ENCODE measurements around the gene IREB2.

Gene IREB2

DNA sequence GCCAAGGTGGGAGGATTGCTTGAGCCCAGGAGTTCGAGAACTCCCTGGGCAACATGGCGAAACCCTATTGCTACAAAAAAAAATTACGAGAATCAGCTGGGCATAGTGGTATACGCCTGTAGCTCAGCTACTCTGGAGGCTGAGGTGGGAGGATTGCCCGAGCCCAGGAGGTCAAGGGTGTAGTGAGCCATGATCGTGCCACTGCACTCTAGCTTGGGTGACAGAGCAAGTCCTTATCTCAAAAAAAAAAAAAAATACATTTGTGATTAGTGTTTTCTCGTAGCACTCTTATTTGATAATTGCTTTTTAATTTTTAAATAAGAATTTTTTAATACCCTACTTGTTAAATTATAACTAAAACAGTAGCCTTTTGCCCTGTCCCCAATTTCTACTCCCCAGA lies 18.4 kb downstream of the IREB2 start:
- no peak overlapping the region for H3K27ac ChIP-seq (ENCODE audit: insufficient read depth in 1 of 2, low read depth in 1 of 2, low read length in 2 of 2, poor library complexity in 1 of 2, severe bottlenecking in 2 of 2)
- no peak overlapping the region for H3K4me3 ChIP-seq (ENCODE audit: control insufficient read depth in 1 of 7, extremely low read depth in 1 of 7, insufficient read depth in 4 of 7, low read depth in 2 of 7, low read length in 6 of 7)
- POLR2A ChIA-PET: no interaction called here
- H3K9me3 ChIP-seq (ENCODE audit: control extremely low read depth in 1 of 5, control insufficient read depth in 4 of 5, insufficient read depth in 2 of 5, low read depth in 1 of 5, low read length in 4 of 5): no peaks in the 10 kb centered on the region
- WGBS (ENCODE audit: insufficient coverage): 100% methylated on average over 5 of the region's 7 CpGs
- no peak for DNase-seq
- CTCF ChIA-PET: interaction anchor here (1.3 kb wide), 1 partner anchor 148 kb away, joined by 3 read pairs; no protein-coding TSS in a partner anchor
- no peaks in the 10 kb centered on the region for H3K27me3 ChIP-seq (replicated peaks in 2 of 5; ENCODE audit: control insufficient read depth in 4 of 5, insufficient read depth in 5 of 5, low read length in 4 of 5)
- peaks cover 15 to 39% (median 30%) of the 10 kb centered on the region in 4 experiments for H3K4me1 ChIP-seq (ENCODE audit: control extremely low read depth in 1 of 4, control insufficient read depth in 4 of 4, insufficient read depth in 4 of 4, low read length in 3 of 4)
- H3K36me3 ChIP-seq (ENCODE audit: control insufficient read depth in 4 of 4, insufficient read depth in 4 of 4, low read length in 3 of 4): peaks cover 2 to 16% (median 4%) of the 10 kb centered on the region in 4 experiments

- 40% methylated on average over 1 of the region's 1 CpG for WGBS (ENCODE audit: insufficient coverage)
- H3K4me3 ChIP-seq (ENCODE audit: control insufficient read depth in 1 of 7, extremely low read depth in 1 of 7, insufficient read depth in 4 of 7, low read depth in 2 of 7, low read length in 6 of 7): no peak overlapping the region
- H3K27me3 ChIP-seq (replicated peaks in 2 of 5; ENCODE audit: control insufficient read depth in 4 of 5, insufficient read depth in 5 of 5, low read length in 4 of 5): no peaks in the 10 kb centered on the region
- peaks cover 15 to 43% (median 32%) of the 10 kb centered on the region in 4 experiments for H3K4me1 ChIP-seq (ENCODE audit: control extremely low read depth in 1 of 4, control insufficient read depth in 4 of 4, insufficient read depth in 4 of 4, low read length in 3 of 4)
- H3K9me3 ChIP-seq (ENCODE audit: control extremely low read depth in 1 of 5, control insufficient read depth in 4 of 5, insufficient read depth in 2 of 5, low read depth in 1 of 5, low read length in 4 of 5): no peaks in the 10 kb centered on the region
- H3K36me3 ChIP-seq (ENCODE audit: control insufficient read depth in 4 of 4, insufficient read depth in 4 of 4, low read length in 3 of 4): peaks cover 2 to 16% (median 4%) of the 10 kb centered on the region in 4 experiments
- POLR2A ChIA-PET: no interaction called here
- DNase-seq: no peak
- H3K27ac ChIP-seq (ENCODE audit: insufficient read depth in 1 of 2, low read depth in 1 of 2, low read length in 2 of 2, poor library complexity in 1 of 2, severe bottlenecking in 2 of 2): no peak overlapping the region
- CTCF ChIA-PET: interaction anchor here (1.2 to 1.3 kb wide), 2 partner anchors 28 to 148 kb away, joined by 3 to 4 read pairs; no protein-coding TSS in a partner anchor
Observed at GRCh38 chr15:78457101-78457500, 19.1 kb downstream of the IREB2 start.

DNA sequence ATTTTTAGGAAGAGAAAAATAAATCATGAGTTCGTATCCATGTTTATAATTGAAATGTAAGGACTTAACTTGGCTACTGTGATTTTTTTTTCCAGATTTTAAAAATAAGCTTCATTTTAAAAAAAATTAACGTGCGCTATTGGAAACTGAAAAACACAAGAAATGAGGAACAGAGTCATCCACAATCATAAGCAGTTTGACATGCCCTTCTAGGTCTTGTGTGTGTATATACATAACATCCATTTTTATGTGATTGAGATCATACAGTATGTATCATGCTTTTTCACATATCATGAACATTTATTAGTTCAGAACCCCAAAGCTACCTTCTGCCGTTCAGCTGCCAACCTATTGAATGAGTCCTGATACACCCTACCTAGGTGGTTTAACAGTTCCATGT lies 22.7 kb downstream of the IREB2 start:
- DNase-seq: no peak

DNA sequence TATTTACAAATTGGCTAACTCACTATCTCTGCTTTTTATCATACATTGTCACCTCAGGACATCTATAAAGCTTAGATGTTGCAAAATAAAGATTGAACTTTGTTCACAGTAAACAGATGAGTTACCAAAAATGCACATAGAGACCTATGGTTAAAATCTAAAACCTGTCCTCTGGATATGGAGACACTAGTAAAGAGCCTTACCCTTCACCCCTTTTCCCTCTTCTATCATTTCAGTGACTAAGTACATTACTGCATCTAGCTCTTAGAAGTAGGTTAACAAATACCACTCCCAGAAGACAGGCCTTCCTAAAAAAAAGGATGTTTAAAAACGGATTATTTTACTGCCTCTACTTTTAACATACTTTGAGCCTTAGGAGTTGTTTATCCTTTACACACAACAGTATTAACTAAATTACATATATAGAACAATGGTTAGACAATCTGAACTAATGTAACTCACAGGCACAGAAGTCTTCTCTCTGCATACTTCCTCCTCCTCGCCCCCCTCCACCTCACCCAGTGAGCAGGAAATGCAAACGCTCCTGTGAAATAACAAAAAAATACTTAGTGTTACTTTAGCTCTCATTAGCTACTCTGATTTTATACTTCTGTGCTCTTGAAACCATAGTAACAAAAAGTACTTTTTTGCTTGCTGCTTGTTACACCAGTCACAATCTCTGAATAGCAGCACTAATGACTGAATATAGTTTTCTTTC lies 23.3 kb downstream of the IREB2 start:
- Histone ChIP-seq H3K27ac (ENCODE audit: insufficient read depth in 1 of 2, low read depth in 1 of 2, low read length in 2 of 2, poor library complexity in 1 of 2, severe bottlenecking in 2 of 2) (peak overlapping the region in 1 of 2 experiments; percentile 16), H3K36me3 (ENCODE audit: control insufficient read depth in 4 of 4, insufficient read depth in 4 of 4, low read length in 3 of 4) (peaks cover 13 to 48% (median 27%) of the 10 kb centered on the region in 4 experiments), H3K9me3 (ENCODE audit: control extremely low read depth in 1 of 5, control insufficient read depth in 4 of 5, insufficient read depth in 2 of 5, low read depth in 1 of 5, low read length in 4 of 5) (no peaks in the 10 kb centered on the region), H3K4me1 (ENCODE audit: control extremely low read depth in 1 of 4, control insufficient read depth in 4 of 4, insufficient read depth in 4 of 4, low read length in 3 of 4) (peaks cover 0 to 14% (median 9%) of the 10 kb centered on the region in 4 experiments), H3K27me3 (replicated peaks in 2 of 5; ENCODE audit: control insufficient read depth in 4 of 5, insufficient read depth in 5 of 5, low read length in 4 of 5) (no peaks in the 10 kb centered on the region), H3K4me3 (ENCODE audit: control insufficient read depth in 1 of 7, extremely low read depth in 1 of 7, insufficient read depth in 4 of 7, low read depth in 2 of 7, low read length in 6 of 7) (no peak overlapping the region)
- DNase-seq: peak; percentile 10 to 56 (median 52)
- POLR2A ChIA-PET: interaction anchor here (0.9 to 1.0 kb wide), 2 partner anchors 9 to 17 kb away, joined by 3 read pairs; no protein-coding TSS in a partner anchor
- WGBS (ENCODE audit: insufficient coverage): 11% methylated on average over 2 of the region's 3 CpGs
- CTCF ChIA-PET: interaction anchor here (1.0 to 2.0 kb wide), 6 partner anchors 8 to 155 kb away, joined by 3 to 6 read pairs (median 4); no protein-coding TSS in a partner anchor

More for the DNA sequence above, 22.7 kb downstream of the IREB2 start:
- Histone ChIP-seq H3K27me3 (replicated peaks in 2 of 5; ENCODE audit: control insufficient read depth in 4 of 5, insufficient read depth in 5 of 5, low read length in 4 of 5) (no peaks in the 10 kb centered on the region), H3K36me3 (ENCODE audit: control insufficient read depth in 4 of 4, insufficient read depth in 4 of 4, low read length in 3 of 4) (peaks cover 10 to 43% (median 25%) of the 10 kb centered on the region in 4 experiments), H3K4me1 (ENCODE audit: control extremely low read depth in 1 of 4, control insufficient read depth in 4 of 4, insufficient read depth in 4 of 4, low read length in 3 of 4) (peaks cover 0 to 16% (median 11%) of the 10 kb centered on the region in 4 experiments), H3K27ac (ENCODE audit: insufficient read depth in 1 of 2, low read depth in 1 of 2, low read length in 2 of 2, poor library complexity in 1 of 2, severe bottlenecking in 2 of 2) (no peak overlapping the region), H3K4me3 (ENCODE audit: control insufficient read depth in 1 of 7, extremely low read depth in 1 of 7, insufficient read depth in 4 of 7, low read depth in 2 of 7, low read length in 6 of 7) (no peak overlapping the region), H3K9me3 (ENCODE audit: control extremely low read depth in 1 of 5, control insufficient read depth in 4 of 5, insufficient read depth in 2 of 5, low read depth in 1 of 5, low read length in 4 of 5) (no peaks in the 10 kb centered on the region)
- 88% methylated on average over 1 of the region's 4 CpGs for WGBS (ENCODE audit: insufficient coverage)
- CTCF ChIA-PET: interaction anchor here (1.0 to 2.0 kb wide), 6 partner anchors 11 to 154 kb away, joined by 3 to 6 read pairs (median 4); no protein-coding TSS in a partner anchor
- POLR2A ChIA-PET: no interaction called here

DNA sequence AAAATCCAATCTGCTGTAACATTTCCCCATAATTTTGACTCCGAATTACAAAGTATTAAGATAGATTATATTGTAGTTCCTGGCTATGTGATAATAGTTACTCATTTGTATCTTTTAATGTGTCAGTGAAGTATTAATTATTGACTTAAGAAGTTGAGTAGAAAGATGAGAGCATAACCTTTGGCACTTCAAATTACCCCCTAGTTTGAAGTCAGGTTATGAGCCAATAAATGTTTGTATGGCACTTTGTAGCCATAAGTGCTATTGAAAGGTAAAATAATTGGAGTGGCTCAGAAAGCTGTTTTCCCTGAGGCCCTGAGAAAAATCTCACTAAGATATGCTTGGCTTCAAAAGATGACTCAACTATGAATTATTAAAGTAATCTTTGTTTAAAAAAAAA lies 31.0 kb downstream of the IREB2 start:
- H3K27ac ChIP-seq (ENCODE audit: insufficient read depth in 1 of 2, low read depth in 1 of 2, low read length in 2 of 2, poor library complexity in 1 of 2, severe bottlenecking in 2 of 2): no peak overlapping the region
- no peaks in the 10 kb centered on the region for H3K4me1 ChIP-seq (ENCODE audit: control extremely low read depth in 1 of 4, control insufficient read depth in 4 of 4, insufficient read depth in 4 of 4, low read length in 3 of 4)
- no peaks in the 10 kb centered on the region for H3K9me3 ChIP-seq (ENCODE audit: control extremely low read depth in 1 of 5, control insufficient read depth in 4 of 5, insufficient read depth in 2 of 5, low read depth in 1 of 5, low read length in 4 of 5)
- ChIA-PET CTCF (interaction anchor here (1.3 to 1.5 kb wide), 2 partner anchors 7 to 9 kb away, joined by 3 read pairs; no protein-coding TSS in a partner anchor), POLR2A (no interaction called here)
- H3K4me3 ChIP-seq (ENCODE audit: control insufficient read depth in 1 of 7, extremely low read depth in 1 of 7, insufficient read depth in 4 of 7, low read depth in 2 of 7, low read length in 6 of 7): no peak overlapping the region
- WGBS (ENCODE audit: insufficient coverage): no CpG with 5 or more reads among the region's 1 CpG
- peaks cover 25 to 86% (median 62%) of the 10 kb centered on the region in 4 experiments for H3K36me3 ChIP-seq (ENCODE audit: control insufficient read depth in 4 of 4, insufficient read depth in 4 of 4, low read length in 3 of 4)
- DNase-seq: no peak
- no peaks in the 10 kb centered on the region for H3K27me3 ChIP-seq (replicated peaks in 2 of 5; ENCODE audit: control insufficient read depth in 4 of 5, insufficient read depth in 5 of 5, low read length in 4 of 5)

- no peaks in the 10 kb centered on the region for H3K27me3 ChIP-seq (replicated peaks in 2 of 5; ENCODE audit: control insufficient read depth in 4 of 5, insufficient read depth in 5 of 5, low read length in 4 of 5)
- ChIA-PET POLR2A (no interaction called here), CTCF (interaction anchor here (1.0 to 1.4 kb wide), 4 partner anchors 10 to 168 kb away, joined by 3 to 4 read pairs (median 4); no protein-coding TSS in a partner anchor)
- H3K36me3 ChIP-seq (ENCODE audit: control insufficient read depth in 4 of 4, insufficient read depth in 4 of 4, low read length in 3 of 4): peaks cover 27 to 73% (median 50%) of the 10 kb centered on the region in 4 experiments
- H3K4me1 ChIP-seq (ENCODE audit: control extremely low read depth in 1 of 4, control insufficient read depth in 4 of 4, insufficient read depth in 4 of 4, low read length in 3 of 4): no peaks in the 10 kb centered on the region
- H3K9me3 ChIP-seq (ENCODE audit: control extremely low read depth in 1 of 5, control insufficient read depth in 4 of 5, insufficient read depth in 2 of 5, low read depth in 1 of 5, low read length in 4 of 5): no peaks in the 10 kb centered on the region
- H3K4me3 ChIP-seq (ENCODE audit: control insufficient read depth in 1 of 7, extremely low read depth in 1 of 7, insufficient read depth in 4 of 7, low read depth in 2 of 7, low read length in 6 of 7): no peak overlapping the region
- H3K27ac ChIP-seq (ENCODE audit: insufficient read depth in 1 of 2, low read depth in 1 of 2, low read length in 2 of 2, poor library complexity in 1 of 2, severe bottlenecking in 2 of 2): no peak overlapping the region
- no peak for DNase-seq
- WGBS (ENCODE audit: insufficient coverage): 100% methylated on average over 2 of the region's 5 CpGs
Observed at GRCh38 chr15:78477295-78477694, 39.3 kb downstream of the IREB2 start.

- CTCF ChIA-PET: interaction anchor here (1.1 to 1.2 kb wide), 2 partner anchors 25 to 57 kb away, joined by 3 to 5 read pairs; no protein-coding TSS in a partner anchor
Observed at GRCh38 chr15:78479650-78480049, 41.6 kb downstream of the IREB2 start.

More at GRCh38 chr15:78479650-78480049, 41.6 kb downstream of the IREB2 start:
- Histone ChIP-seq H3K4me1 (ENCODE audit: control extremely low read depth in 1 of 4, control insufficient read depth in 4 of 4, insufficient read depth in 4 of 4, low read length in 3 of 4) (no peaks in the 10 kb centered on the region), H3K4me3 (ENCODE audit: control insufficient read depth in 1 of 7, extremely low read depth in 1 of 7, insufficient read depth in 4 of 7, low read depth in 2 of 7, low read length in 6 of 7) (no peak overlapping the region), H3K27me3 (replicated peaks in 2 of 5; ENCODE audit: control insufficient read depth in 4 of 5, insufficient read depth in 5 of 5, low read length in 4 of 5) (no peaks in the 10 kb centered on the region), H3K27ac (ENCODE audit: insufficient read depth in 1 of 2, low read depth in 1 of 2, low read length in 2 of 2, poor library complexity in 1 of 2, severe bottlenecking in 2 of 2) (no peak overlapping the region), H3K36me3 (ENCODE audit: control insufficient read depth in 4 of 4, insufficient read depth in 4 of 4, low read length in 3 of 4) (peaks cover 19 to 67% (median 46%) of the 10 kb centered on the region in 4 experiments), H3K9me3 (ENCODE audit: control extremely low read depth in 1 of 5, control insufficient read depth in 4 of 5, insufficient read depth in 2 of 5, low read depth in 1 of 5, low read length in 4 of 5) (no peaks in the 10 kb centered on the region)
- no peak for DNase-seq
- POLR2A ChIA-PET: interaction anchor here (1.3 kb wide), 1 partner anchor 15 kb away, joined by 3 read pairs; no protein-coding TSS in a partner anchor
- WGBS (ENCODE audit: insufficient coverage): 100% methylated on average over 2 of the region's 3 CpGs

Measured in common myeloid progenitor, CD34-positive (primary cell).